Caco-2 (cell line): ENCODE results near the gene CHD8. TPM values are rescaled to one million over a fixed set of nuclear protein-coding genes. Genes with fewer than 3 reads are reported as not detected.
A peak's percentile ranks its signal among the peaks of the same experiment; 100 is the strongest.

Experiments
- BruUV-seq: library from RNA; stranded (reverse); fragments of 400-500 nt; replicated peaks from 2 replicates; lab custom pipeline; 2021; lab: Mats Ljungman, UMichigan
- CTCF ChIA-PET: fragments of 300-600 bp; sonication (Branson Sonifier 250); formaldehyde crosslinking; loops from one replicate; lab custom pipeline; 2022; ENCODE audit warnings: antibody characterized with exemption; lab: Charles Lee
- POLR2A ChIA-PET: fragments of 300-600 bp; sonication (Branson Sonifier 250); formaldehyde crosslinking; loops from one replicate; lab custom pipeline; 2022; ENCODE audit warnings: antibody characterized with exemption; lab: Charles Lee
- DNase-seq, 2 experiments: peaks; one replicate each; pipeline versions ENCODE4 v3.0.0 to v3.0.0-alpha.2; 2020 to 2022
- H3K27me3 ChIP-seq: replicated peaks from 2 replicates; pipeline ENCODE4 v1.6.0; 2011; ENCODE audit warnings: low read length; ENCODE audit not compliant: control insufficient read depth, insufficient read depth
- H3K36me3 ChIP-seq: 2 replicates; pipeline ENCODE4 v1.5.1; 2011; ENCODE audit warnings: low read length; ENCODE audit not compliant: control insufficient read depth, insufficient read depth
- H3K4me1 ChIP-seq: fragments of 250-450 bp; sonication (Bioruptor Pico); 2 replicates; pipeline ENCODE4 v1.5.1; 2020; ENCODE audit warnings: mild to moderate bottlenecking
- H3K4me3 ChIP-seq: 2 replicates; pipeline ENCODE4 v1.5.1; 2011; ENCODE audit warnings: low read depth, mild to moderate bottlenecking, control low read depth, low read length
- H3K9me3 ChIP-seq: fragments of 250-450 bp; sonication (Bioruptor Pico); 2 replicates; pipeline ENCODE4 v1.5.1; 2020; ENCODE audit warnings: mild to moderate bottlenecking, moderate library complexity
- H3K27ac Mint-ChIP-seq: one replicate; pipeline ENCODE4 v1.8.0; 2022; ENCODE audit warnings: mixed read lengths; ENCODE audit not compliant: unreplicated experiment
- H3K27me3 Mint-ChIP-seq: one replicate; pipeline ENCODE4 v1.8.0; 2022; ENCODE audit warnings: mixed read lengths; ENCODE audit not compliant: insufficient read depth, unreplicated experiment
- H3K36me3 Mint-ChIP-seq: one replicate; pipeline ENCODE4 v1.8.0; 2022; ENCODE audit warnings: mild to moderate bottlenecking, mixed read lengths; ENCODE audit not compliant: insufficient read depth, unreplicated experiment
- H3K4me1 Mint-ChIP-seq: one replicate; pipeline ENCODE4 v1.8.0; 2022; ENCODE audit warnings: low read depth, mixed read lengths; ENCODE audit not compliant: unreplicated experiment
- H3K4me3 Mint-ChIP-seq: one replicate; pipeline ENCODE4 v1.8.0; 2022; ENCODE audit warnings: mild to moderate bottlenecking, moderate library complexity, mixed read lengths; ENCODE audit not compliant: unreplicated experiment
- H3K9me3 Mint-ChIP-seq: one replicate; pipeline ENCODE4 v1.8.0; 2022; ENCODE audit warnings: mixed read lengths; ENCODE audit not compliant: unreplicated experiment
- CTCF ChIP-seq, 2 experiments: fragments of 200-600 bp in 1 of 2; IDR thresholded peaks; 1 replicate in 1 of 2; 2 replicates in 1 of 2; pipeline versions ENCODE4 v1.5.1 to v1.8.0; 2011 to 2022; ENCODE audit warnings: antibody characterized with exemption in 1 of 2, control low read depth in 1 of 2, inconsistent platforms in 1 of 2, low read depth in 1 of 2, low read length in 1 of 2, mild to moderate bottlenecking in 1 of 2, moderate library complexity in 1 of 2; ENCODE audit not compliant: insufficient read depth in 1 of 2, severe bottlenecking in 1 of 2, unreplicated experiment in 1 of 2
- intact Hi-C: fragments of 100-400 bp; cut with micrococcal nuclease; formaldehyde crosslinking; loops from one replicate; pipeline ENCODE4 v1.10.0; 2022; ENCODE audit not compliant: unreplicated experiment
- total RNA-seq: library from RNA; stranded (reverse); gene quantifications from 2 replicates; pipeline ENCODE4 v1.2.3, GENCODE V29; 2022

Gene CHD8
- total RNA-seq, 1 experiment from 2014 or later = 89.8 TPM

GRCh38 chr14:21501568-21501967, 45.6 kb upstream of the CHD8 start:
- no peaks in the 10 kb centered on the region for H3K9me3 Mint-ChIP-seq
- H3K4me3 Mint-ChIP-seq = no peak overlapping the region
- H3K27me3 ChIP-seq = no peaks in the 10 kb centered on the region
- no peaks in the 10 kb centered on the region for H3K9me3 ChIP-seq
- DNase-seq = no peak
- H3K27me3 Mint-ChIP-seq = no peaks in the 10 kb centered on the region
- ChIA-PET POLR2A (no interaction called here), CTCF (no interaction called here)
- TF ChIP-seq CTCF (IDR thresholded peaks at IDR 0.05; ENCODE audit: insufficient read depth in 1 of 2, low read depth in 1 of 2, low read length in 1 of 2, severe bottlenecking in 1 of 2, unreplicated experiment in 1 of 2) = no peak
- peaks cover 73% of the 10 kb centered on the region for H3K36me3 Mint-ChIP-seq
- H3K4me3 ChIP-seq = no peak overlapping the region
- no peak overlapping the region for H3K27ac Mint-ChIP-seq
- no TSS peak for BruUV-seq
- intact Hi-C loops = no loop called here
- H3K4me1 Mint-ChIP-seq = peaks cover 18% of the 10 kb centered on the region
- 0 out of 2 replicates have a peak, but pooled peaks cover 8% of the 10 kb centered on the region for H3K4me1 ChIP-seq
- peaks cover 1% of the 10 kb centered on the region; the same call in 1 of the 2 replicates for H3K36me3 ChIP-seq

- Histone ChIP-seq H3K4me1 (0 out of 2 replicates have a peak, but pooled peaks cover 11% of the 10 kb centered on the region), H3K9me3 (no peaks in the 10 kb centered on the region), H3K4me3 (no peak overlapping the region), H3K27me3 (no peaks in the 10 kb centered on the region), H3K36me3 (peaks cover 2% of the 10 kb centered on the region)
- POLR2A ChIA-PET = interaction anchor here (1.0 to 2.7 kb wide), 3 partner anchors 12 to 43 kb away, joined by 3 to 11 read pairs (median 5); partner anchors contain the start of genes CHD8, METTL3 and SALL2
- intact Hi-C loops = loop anchor here (1.0 kb wide), 2 partner anchors 43 to 58 kb away; partner anchors contain the start of gene CHD8
- no peak overlapping the region for H3K4me3 Mint-ChIP-seq
- H3K9me3 Mint-ChIP-seq = no peaks in the 10 kb centered on the region
- H3K4me1 Mint-ChIP-seq = peaks cover 25% of the 10 kb centered on the region
- peaks cover 95% of the 10 kb centered on the region for H3K36me3 Mint-ChIP-seq
- TF ChIP-seq CTCF (IDR thresholded peaks at IDR 0.05; ENCODE audit: insufficient read depth in 1 of 2, low read depth in 1 of 2, low read length in 1 of 2, severe bottlenecking in 1 of 2, unreplicated experiment in 1 of 2) = peak; percentile 30
- CTCF ChIA-PET = interaction anchor here (0.6 to 2.1 kb wide), 9 partner anchors 9 to 62 kb away, joined by 3 to 15 read pairs (median 5); partner anchors contain the start of genes METTL3, RAB2B, SALL2 and TOX4
- BruUV-seq = no TSS peak
- no peaks in the 10 kb centered on the region for H3K27me3 Mint-ChIP-seq
- peak overlapping the region; percentile 22 for H3K27ac Mint-ChIP-seq
- DNase-seq = peak in 1 of 2 experiments; percentile 70
Observed at GRCh38 chr14:21498540-21499526, 42.9 kb upstream of the CHD8 start.

- Mint-ChIP-seq H3K27me3 (no peaks in the 10 kb centered on the region), H3K27ac (no peak overlapping the region), H3K9me3 (no peaks in the 10 kb centered on the region), H3K4me3 (no peak overlapping the region), H3K36me3 (peaks cover 95% of the 10 kb centered on the region), H3K4me1 (peaks cover 25% of the 10 kb centered on the region)
- no peaks in the 10 kb centered on the region for H3K27me3 ChIP-seq
- no peak for TF ChIP-seq CTCF (IDR thresholded peaks at IDR 0.05; ENCODE audit: insufficient read depth in 1 of 2, low read depth in 1 of 2, low read length in 1 of 2, severe bottlenecking in 1 of 2, unreplicated experiment in 1 of 2)
- BruUV-seq = no TSS peak
- no peak for DNase-seq
- H3K36me3 ChIP-seq = peaks cover 1% of the 10 kb centered on the region; the same call in 1 of the 2 replicates
- ChIA-PET POLR2A (interaction anchor here (0.7 kb wide), 2 partner anchors 29 to 153 kb away, joined by 3 to 5 read pairs; no protein-coding TSS in a partner anchor), CTCF (interaction anchor here (1.5 kb wide), 1 partner anchor 20 kb away, joined by 13 read pairs; the partner anchor contains the start of genes RAB2B and TOX4)
- H3K4me3 ChIP-seq = no peak overlapping the region
- intact Hi-C loops = no loop called here
- no peaks in the 10 kb centered on the region for H3K9me3 ChIP-seq
- H3K4me1 ChIP-seq = 0 out of 2 replicates have a peak, but pooled peaks cover 11% of the 10 kb centered on the region
Observed at GRCh38 chr14:21496453-21496852, 40.5 kb upstream of the CHD8 start.
